Kasumi-1 (cell line): ENCODE results near the gene GNB3.

ENCODE experiments used
- DNase-seq, 2 experiments: peaks; one replicate each; lab custom pipeline; 2025; lab: John Stamatoyannopoulos, UW

GNB3 gene

DNA sequence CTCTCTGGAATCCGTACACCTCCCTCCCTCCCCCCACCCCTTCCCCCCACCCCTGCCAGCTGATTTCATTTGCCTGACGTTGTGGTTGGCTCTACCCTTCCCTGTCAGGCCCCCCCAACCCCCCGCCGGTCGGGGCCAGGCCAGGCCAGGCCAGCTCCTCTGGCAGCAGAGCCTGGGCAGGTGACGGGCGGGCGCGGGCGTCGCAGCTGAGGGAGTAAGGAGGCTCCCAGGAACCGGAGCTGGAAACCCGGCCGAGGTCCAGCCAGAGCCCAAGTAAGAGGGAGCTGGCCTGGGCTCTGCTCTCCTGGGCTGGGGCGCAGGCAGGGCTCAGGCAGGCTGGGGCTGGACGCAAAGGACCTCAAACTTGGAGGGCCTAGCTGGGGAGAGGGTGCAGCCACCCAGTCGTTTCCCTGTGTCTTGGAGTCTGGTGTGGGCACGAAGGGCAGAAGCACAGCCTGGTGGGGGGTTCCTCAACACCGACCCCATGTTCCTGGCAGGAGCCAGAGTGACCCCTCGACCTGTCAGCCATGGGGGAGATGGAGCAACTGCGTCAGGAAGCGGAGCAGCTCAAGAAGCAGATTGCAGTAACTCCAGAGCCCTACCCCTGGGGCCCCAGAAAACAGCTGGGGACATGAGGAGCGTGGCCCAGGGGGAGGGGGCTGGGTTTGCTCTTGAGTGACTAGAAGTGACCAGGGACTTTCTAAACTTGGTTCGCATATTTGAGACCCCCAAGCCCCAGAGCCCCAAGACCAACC is at the start of gene GNB3:
Gene GNB3 (plus strand): TSS at position 165 of the 755 bp plus-strand sequence. CDS start 363 bp downstream, at position 528.
- no peak for DNase-seq

DNA sequence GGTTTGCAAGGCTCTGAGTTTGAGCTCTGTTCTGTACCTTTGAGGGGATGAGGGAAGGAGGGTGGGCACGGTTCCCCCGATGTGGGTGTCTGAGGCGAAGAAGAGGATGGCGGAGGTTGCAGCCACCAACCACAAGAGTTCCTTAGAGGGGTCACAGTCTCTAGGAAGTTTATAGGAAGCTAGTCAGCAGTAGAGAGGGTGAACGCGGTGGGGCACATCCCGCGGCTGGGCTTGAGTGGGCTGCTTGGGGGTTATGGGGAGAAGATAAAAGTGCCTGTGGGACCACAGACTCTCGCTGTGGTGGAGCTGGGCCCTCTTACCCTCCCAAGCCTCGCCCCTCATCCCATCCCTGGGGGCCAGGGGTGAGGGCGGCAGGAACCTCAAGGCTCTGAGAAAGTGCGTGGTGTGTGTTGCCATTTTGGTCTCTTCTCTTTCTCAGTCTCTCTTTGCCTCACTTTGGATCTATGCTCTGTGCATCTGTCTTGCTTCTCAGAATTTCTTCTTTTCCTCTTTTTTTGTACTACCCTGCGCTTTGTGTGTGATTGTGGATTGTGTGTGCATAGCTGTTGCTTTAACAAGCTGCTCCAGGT is 48.7 kb upstream of the GNB3 start:
- DNase-seq, result peak; percentile 25 to 57

DNA sequence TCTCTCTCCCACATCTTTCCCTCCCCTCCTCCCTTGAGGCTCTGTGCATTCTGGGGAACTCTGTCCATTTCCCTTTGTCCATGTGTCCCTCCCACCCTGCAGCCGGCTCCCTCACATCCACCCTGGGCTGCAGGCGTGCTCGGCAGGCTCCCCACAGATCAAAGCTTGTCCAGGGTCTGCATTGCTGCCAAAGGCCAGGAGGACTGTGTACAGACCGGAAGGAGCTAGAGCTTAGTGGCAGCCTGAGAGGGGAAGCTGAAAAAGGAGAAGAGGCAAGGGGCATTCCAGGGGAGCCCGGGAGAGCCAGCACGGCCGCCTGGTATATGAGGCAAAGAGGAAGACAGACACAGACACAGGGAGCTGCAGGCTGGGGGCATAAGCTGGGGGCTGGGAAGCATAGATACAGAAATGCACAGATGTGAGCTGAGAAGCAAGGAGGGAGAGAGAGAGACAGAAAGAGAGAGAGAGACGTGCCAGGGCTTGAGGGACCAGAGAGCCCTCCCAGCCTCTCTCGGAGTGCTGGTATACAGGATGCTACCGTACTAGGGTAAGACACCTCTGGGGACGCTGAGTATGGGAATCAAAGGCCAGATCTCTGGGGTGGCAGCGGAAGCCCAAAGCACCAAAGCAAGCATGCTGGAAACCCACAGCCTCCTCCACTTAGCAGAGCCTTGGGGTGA is 48.1 kb upstream of the GNB3 start:
- peak; percentile 75 to 81 for DNase-seq

DNA sequence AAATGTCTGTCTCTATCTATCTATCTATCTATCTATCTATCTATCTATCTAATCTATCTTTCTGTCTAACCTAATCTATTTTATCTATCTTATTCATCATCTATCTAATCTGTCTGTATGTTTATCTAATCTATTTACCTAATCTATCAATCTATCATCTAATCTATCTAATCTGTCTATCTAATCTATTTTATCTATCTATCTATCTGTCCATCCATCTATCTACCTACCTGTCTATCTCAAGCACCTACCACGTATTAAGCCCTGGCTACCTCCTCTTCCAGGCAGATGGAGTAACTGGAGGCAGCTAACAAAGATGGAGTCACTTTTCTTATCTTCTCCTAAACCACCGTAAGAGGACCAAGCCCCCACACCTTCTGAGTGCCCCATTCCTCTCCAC is 45.6 kb upstream of the GNB3 start:
- DNase-seq, result no peak

DNA sequence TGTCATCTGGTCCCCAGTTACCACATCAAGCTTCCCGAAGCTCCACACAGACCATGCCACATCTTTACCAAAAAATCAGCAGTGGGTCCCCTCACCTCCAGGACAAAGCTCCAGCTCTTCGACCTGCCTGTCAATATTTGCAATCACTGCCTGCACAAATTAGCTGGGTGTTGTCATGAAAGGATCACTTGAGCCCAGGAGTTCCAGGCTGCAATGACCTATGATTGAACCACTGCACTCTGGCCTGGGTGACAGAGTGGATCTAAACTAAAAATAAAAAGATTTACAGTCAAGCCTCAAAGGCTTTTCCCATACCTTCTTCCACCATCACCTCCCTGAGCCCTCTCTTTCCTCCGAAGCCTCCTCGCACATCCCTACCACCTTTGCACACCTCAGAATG is 44.1 kb upstream of the GNB3 start:
- DNase-seq, result no peak

DNA sequence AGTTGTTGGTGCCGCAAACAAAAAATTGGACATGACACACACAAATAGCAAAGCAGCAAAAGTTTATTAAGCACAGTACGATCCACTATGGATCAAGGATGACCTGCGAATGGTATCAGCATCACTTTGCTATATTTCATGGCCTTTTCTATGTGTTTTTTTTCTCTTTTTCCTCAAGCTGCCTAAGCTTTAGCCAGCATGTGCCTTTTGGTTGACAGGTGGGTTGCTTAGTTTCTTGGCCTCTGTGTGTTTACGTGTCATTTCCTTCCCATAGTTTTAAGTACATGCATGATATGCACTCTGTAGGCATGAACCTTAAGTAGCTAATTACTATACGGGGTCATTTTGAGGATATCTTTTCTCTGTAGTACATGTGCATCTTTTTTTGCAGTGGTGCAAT is 41.6 kb upstream of the GNB3 start:
- DNase-seq, result no peak

DNA sequence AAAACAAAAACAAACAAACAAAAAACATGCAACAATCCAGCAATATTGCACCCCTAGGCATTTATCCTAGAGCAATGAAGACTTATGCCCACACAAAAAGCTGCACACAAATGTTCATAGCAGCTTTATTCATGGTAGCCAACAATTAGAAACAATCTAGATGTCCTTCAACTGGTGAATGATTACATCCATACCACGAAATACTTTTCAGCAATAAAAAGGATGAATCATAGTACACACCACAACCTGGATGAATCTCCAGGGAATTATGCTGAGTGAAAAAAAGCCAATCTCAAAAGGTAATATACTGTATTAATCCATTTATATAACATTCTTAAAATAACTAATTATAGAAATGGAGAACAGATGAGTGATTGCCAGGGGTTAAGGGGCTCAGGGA is 33.6 kb upstream of the GNB3 start:
- DNase-seq, result no peak

DNA sequence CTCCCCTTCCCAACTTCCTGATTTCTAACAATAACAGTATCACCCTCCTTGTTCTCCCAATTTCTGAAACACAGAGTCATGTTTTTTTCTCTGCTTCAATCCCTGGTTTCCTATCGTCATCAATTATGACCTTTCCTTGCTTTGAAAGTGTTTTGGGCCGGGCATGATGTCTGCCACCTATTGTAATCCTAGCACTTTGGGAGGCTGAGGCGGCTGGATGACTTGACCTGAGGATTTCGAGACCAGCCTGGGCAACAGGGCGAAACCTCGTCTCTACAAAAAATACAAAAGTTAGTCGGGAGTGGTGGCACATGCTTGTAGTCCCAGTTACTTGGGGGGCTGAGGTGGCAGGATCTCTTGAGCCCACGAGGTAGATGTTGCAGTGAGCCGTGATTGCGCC is 31.7 kb upstream of the GNB3 start:
- no peak for DNase-seq

DNA sequence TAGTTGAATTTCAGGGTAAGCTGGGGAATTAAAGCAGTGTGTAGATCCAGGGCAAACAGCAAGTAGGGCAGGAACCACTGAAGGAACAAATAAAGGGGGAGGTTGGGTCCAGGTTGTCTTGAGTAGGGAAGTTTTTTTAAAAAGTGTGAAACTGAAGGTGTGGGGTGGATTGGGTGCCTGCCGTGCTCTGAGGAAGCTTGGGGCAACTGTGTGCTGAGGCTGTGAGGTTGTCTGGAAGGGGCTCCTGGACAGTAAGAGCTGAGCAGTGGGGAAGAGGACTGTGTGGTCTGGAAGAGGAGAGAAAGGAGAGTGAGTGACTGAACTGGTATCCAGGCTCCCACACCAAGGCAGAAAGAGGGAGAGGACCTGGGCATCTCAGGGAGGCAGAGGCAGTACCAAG is 30.0 kb upstream of the GNB3 start:
- DNase-seq, result no peak

DNA sequence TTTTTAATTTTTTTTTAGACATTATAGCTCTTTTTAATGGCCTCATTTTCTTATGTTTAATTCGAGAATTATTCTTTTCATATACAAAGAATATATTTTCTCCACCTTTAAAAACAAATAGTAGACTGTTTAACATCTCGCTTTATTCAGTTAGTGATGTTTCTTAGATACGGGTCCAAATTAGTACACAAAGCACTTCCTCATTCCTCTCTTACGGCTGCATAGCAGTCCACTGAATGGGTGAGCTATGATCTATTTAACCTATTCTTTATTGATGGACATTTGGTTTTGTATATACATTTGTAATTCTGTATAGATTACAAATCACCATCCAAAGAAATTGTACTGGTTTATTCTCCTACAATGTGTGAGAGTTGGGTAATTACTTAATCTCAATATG is 27.4 kb upstream of the GNB3 start:
- no peak for DNase-seq

DNA sequence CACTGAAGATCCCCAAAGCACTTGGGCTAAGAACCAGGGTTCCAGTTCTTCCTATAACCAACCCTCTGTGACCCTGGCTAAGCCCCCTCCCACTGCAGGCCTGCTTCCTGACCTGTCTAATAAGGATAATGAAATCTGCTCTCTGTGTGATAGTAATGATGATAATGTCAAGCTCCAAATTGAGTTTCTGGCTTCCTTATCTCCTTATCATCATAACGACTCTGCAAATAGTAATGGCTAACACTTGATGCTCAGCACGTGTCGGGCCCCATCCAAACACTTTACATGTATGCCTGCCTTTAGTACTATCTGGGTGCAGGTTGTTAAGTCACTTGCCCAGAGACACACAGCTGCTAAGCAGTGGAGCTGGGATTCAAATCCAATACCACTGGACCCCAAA is 24.1 kb upstream of the GNB3 start:
- DNase-seq, result no peak

DNA sequence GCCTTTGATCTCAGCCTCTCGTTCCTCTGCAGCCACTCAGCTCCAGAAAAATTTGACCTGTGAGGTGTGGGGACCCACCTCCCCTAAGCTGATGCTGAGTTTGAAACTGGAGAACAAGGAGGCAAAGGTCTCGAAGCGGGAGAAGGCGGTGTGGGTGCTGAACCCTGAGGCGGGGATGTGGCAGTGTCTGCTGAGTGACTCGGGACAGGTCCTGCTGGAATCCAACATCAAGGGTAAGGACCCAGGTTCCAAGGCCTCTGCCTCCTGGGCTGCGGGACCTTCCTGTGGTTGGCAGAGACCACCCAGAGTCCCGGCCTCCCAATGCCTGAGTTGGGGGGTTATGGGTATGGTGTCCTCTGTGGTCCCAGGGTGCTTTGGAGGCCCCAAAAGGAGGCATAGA is 23.6 kb upstream of the GNB3 start:
- DNase-seq, result no peak

DNA sequence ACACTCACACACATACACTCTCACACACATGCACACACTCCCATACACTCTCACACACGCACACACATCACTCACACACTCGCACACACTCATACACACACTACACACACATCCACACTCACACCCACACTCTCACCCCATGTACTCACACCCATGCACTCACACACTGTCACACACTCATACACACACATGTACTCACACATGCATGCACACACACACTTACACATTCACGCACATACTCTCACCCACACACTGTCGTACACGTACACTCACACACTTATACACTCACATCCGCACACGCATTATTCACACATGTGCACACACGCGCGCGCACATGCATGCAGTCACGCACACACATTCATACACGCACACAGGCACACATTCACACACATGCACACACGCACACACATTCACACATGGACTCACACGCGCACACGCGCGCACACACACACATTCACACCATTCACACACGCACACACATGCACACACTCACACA is 23.0 kb upstream of the GNB3 start:
- no peak for DNase-seq

DNA sequence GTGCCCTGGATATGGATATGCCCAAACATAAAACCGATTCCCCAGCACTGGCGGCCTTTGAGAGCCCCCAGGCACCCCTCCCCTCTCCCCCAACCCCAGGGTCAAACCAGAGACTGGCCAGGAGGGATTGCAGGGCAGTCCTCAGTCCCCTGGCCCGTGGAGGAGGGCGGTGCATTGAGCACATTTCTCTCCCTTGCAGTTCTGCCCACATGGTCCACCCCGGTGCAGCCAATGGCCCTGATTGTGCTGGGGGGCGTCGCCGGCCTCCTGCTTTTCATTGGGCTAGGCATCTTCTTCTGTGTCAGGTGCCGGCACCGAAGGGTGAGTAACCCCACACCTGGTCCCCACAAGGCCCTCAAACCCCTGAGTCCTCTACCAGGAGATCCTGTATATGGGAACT is 22.5 kb upstream of the GNB3 start:
- DNase-seq, result no peak

DNA sequence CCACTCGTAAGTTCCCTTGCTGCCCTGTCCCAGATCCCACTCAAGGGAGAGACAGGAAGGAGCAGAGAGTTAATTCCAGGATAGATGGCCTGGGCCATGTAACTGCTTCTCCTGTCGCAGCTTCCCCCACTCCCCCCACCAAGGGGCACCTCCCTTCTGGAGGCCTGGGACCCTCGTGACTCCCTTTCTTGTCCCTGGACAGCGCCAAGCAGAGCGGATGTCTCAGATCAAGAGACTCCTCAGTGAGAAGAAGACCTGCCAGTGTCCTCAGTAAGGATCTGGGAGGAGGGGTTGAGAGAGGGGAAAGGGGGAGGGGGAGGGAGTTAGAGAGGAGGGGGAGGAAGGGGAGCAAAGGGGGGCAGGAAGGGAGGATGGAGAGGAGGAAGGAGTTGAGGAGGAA is 22.1 kb upstream of the GNB3 start:
- no peak for DNase-seq

DNA sequence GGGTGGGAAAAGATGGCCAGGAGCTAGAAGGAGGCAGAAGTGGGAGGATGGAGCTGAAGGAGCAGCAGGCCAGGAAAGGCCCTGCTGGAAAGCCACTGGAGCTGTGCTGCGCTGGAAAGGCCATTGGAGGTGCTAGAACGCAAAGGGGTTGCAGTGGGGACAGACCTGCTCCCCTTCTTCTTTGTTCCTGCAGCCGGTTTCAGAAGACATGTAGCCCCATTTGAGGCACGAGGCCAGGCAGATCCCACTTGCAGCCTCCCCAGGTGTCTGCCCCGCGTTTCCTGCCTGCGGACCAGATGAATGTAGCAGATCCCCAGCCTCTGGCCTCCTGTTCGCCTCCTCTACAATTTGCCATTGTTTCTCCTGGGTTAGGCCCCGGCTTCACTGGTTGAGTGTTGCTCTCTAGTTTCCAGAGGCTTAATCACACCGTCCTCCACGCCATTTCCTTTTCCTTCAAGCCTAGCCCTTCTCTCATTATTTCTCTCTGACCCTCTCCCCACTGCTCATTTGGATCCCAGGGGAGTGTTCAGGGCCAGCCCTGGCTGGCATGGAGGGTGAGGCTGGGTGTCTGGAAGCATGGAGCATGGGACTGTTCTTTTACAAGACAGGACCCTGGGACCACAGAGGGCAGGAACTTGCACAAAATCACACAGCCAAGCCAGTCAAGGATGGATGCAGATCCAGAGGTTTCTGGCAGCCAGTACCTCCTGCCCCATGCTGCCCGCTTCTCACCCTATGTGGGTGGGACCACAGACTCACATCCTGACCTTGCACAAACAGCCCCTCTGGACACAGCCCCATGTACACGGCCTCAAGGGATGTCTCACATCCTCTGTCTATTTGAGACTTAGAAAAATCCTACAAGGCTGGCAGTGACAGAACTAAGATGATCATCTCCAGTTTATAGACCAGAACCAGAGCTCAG is 21.4 kb upstream of the GNB3 start:
- DNase-seq, result no peak

DNA sequence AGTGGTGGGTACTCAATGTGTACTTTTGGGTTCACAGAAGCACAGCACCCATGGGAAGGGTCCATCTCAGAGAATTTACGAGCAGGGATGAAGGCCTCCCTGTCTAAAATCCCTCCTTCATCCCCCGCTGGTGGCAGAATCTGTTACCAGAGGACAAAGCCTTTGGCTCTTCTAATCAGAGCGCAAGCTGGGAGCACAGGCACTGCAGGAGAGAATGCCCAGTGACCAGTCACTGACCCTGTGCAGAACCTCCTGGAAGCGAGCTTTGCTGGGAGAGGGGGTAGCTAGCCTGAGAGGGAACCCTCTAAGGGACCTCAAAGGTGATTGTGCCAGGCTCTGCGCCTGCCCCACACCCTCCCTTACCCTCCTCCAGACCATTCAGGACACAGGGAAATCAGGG is 20.6 kb upstream of the GNB3 start:
- DNase-seq, result no peak

DNA sequence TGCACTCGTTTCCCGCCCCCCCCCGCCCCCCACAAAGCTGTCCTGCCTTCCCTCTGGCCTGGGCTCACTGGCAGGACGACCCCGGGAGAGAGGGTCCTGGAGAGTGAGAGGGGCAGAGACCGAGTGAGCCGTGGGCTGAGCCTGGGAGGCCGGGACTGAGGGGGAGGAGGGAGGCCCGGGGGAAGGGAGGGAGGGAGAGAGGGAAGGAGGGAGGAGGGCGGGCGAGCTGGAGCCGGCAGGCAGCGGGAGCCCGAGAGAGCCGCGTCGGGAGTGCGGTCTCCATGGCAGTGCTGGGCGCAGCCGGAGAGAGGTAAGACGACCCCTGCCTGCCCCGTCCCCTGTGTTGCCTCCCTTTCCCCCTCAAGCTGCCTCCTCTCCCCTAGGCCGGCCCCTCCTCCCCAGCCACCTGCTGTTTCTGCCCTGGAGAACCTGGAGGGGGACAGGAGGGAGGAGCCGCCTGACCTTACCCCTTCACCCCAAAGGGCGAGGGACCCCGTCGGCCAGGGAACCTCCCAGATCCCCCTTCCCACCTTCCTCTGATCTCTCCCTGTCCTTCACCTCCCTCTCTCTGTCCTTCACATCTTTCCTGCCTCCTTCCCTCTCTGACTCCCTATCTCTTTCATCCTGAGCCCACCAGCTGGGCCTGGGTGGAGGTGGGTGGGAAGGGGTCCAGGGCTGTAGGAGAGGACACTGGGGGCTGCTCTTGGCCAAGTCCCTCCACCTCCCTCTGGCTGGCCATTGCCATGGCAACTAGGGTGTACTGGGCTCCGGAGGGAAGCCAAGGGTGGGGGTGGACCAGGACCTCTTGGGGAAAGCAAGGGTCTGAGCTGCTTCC is 18.9 kb upstream of the GNB3 start, which contains the start of gene GPR162:
Gene GPR162 (plus strand): TSS at position 231 of the 835 bp plus-strand sequence. CDS start 2,078 bp downstream, outside the sequence.
- peak in 1 of 2 experiments; percentile 30 for DNase-seq

DNA sequence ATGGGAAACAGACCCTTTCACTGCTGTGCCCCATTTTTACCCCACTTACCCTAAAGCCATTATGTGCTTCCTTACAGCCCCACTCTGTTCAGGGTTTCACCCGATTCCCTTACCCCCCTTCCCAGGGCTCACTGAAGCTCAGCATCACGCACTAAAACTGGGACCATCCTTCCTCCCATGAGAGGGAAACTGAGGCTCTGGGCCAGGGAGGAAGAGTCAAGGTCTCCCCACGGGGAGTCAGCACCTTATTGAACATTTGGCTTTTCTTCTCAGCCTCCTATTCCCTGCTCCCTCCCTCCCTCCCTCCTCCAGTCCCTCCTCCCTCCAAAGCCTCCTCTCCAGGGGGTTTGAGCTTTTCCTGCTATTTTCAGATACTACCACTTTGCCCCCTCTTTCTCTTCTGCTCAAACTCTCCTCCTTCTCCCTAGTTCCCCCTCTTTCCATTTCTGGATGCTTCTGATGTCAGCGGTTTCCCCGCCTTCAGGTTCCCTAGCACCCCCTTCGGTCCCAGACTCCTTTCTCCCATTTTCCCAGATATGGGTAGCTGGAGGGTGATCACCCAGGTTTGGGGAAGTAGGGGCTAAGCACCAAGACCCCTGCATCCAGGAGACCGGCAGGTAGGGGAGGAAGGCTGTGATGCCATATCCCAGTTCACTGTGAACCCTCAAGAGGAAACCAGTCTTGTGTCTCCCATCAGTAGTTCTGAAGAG is 18.1 kb upstream of the GNB3 start:
- DNase-seq, result no peak
